ENCODE measurements around the gene RPRD1B.

DNA sequence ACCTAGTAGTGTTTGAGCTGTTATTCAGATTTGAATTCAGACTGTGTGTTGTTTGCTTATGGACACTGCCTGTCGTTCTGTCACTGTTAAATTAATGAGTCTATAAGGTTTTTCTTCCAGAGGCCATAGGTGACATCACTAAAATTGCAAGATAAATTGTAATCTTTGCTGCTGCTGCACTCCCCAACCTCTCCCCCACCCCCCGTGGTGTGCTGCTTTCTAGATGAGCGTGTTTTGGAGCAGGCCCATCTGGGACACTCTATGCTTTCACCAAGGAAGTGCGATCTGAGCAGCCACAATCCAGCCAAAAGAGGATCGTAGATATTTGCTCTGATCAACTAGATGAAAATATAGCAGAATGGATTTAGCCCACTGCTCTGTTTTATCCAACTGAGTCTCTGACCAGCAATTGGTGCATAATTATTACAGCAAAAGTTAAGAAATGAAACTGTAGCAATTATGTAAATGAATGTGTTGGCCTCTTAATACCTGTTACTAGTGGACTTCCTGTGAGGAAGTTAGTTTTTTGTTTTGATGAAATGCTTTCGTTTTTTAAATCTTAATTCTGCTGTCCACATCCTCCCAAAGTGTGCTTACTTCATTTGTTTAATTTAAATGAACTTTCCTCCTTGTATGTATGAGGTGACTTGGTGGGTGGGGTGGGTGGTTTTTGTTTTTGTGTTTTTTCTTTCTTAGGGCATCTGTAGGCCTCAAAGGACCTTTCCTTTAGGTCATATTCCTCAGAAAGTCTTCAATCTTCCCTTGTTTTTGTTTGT lies 58.1 kb downstream of the RPRD1B start:
- TF ChIP-seq, protein P1, sequence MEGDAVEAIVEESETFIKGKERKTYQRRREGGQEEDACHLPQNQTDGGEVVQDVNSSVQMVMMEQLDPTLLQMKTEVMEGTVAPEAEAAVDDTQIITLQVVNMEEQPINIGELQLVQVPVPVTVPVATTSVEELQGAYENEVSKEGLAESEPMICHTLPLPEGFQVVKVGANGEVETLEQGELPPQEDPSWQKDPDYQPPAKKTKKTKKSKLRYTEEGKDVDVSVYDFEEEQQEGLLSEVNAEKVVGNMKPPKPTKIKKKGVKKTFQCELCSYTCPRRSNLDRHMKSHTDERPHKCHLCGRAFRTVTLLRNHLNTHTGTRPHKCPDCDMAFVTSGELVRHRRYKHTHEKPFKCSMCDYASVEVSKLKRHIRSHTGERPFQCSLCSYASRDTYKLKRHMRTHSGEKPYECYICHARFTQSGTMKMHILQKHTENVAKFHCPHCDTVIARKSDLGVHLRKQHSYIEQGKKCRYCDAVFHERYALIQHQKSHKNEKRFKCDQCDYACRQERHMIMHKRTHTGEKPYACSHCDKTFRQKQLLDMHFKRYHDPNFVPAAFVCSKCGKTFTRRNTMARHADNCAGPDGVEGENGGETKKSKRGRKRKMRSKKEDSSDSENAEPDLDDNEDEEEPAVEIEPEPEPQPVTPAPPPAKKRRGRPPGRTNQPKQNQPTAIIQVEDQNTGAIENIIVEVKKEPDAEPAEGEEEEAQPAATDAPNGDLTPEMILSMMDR (IDR thresholded peaks at IDR 0.05; ENCODE audit: poor library complexity), result no peak
- TF ChIP-seq EZH2phosphoT487 (IDR thresholded peaks at IDR 0.05; ENCODE audit: low read depth, severe bottlenecking, unreplicated experiment) (no peak), EZH2 (IDR thresholded peaks at IDR 0.05; ENCODE audit: borderline replicate concordance) (no peak)
